C1 segment of cervical spinal cord (tissue), 14 donors: ENCODE measurements around the gene CNOT2.
"Not testable (repeated sequence)": the region's sequence is repeated elsewhere in the genome, so short reads cannot be mapped to it uniquely, and the experiment has no call there.

Source experiments
- DNase-seq, 14 donors: peaks; one replicate each; lab custom pipeline; 2025; lab: John Stamatoyannopoulos, UW

The CNOT2 gene

DNA sequence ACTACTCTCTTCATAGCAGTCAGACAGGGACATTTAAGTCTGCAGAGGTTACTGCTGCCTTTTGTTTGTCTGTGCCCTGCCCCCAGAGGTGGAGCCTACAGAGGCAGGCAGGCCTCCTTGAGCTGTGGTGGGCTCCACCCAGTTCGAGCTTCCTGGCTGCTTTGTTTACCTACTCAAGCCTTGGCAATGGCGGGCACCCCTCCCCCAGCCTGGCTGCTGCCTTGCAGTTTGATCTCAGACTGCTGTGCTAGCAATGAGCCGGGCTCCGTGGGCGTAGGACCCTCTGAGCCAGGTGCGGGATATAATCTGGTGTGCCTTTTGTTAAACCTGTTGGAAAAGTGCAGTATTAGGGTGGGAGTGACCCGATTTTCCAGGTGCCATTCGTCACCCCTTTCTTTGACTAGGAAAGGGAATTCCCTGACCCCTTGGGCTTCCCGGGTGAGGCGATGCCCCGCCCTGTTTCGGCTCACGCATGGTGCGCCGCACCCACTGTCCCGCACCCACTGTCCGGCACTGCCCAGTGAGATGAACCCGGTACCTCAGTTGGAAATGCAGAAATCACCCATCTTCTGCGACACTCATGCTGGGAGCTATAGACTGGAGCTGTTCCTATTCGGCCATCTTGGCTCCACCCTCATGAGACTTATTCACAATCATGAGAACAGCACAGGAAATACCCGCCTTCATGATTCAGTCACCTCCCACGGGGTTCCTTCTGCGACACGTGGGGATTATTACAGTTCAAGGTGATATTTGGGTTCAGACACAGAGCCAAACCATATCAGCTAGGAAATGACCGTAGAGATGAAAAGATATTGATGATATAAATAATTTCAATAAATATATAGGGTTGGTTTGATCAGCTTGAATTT lies 61.7 kb downstream of the CNOT2 start:
- DNase-seq, result not testable (repeated sequence)

DNA sequence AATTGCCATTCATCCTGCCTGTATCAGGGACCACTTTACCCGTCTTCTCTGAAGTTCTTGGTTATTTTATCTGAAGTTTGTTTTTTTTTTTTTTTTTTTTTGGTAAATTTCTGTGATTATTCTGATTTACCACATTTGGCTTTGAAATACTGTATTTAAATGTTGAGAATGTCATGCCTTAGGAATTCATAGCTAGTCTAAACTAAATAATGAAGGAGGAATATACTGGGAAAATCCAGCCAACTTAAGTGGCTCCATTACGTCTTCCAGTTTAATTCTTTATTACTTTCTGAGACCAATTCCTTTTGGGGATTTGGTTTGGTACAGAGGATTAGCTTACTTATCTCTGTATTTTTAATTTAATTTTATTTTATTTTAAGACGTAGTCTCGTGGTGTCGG lies 62.6 kb downstream of the CNOT2 start:
- no peak for DNase-seq

DNA sequence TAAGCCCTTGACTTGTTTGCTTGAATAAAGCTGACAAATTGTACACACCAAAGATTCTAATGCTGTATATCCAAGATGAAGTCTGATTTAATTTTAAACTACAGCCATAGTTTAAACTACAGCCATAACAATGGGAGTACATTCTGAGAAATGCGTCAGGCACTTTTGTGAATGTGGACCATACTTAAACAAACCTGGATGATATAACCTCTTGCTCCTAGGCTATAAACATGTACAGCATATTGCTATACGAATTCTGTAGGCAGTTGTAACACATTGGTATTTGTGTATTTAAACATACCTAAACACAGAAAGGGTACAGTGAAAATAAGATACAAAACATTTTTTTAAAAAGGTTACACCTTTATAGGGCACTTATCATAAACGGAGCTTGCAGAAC lies 63.4 kb downstream of the CNOT2 start:
- no peak for DNase-seq

DNA sequence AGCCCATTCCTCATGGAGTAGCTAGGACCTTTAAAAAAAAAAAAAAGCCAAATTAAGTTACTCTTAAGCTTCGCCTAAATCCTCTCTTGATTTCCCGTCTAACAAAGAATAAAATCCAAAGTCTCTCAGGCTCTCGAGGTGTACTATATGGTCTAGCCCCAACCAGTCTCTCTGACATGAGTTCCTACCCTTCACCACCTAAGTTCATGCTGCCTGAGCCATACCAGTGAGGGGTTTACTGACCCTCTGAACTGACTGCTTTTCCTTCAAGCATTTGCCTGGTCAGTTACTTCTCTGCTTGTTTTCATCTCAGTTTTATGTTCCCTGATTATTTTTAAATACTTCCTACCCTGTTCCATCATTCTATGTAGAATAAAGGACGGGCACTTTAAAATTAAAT lies 64.6 kb downstream of the CNOT2 start:
- DNase-seq, result no peak

DNA sequence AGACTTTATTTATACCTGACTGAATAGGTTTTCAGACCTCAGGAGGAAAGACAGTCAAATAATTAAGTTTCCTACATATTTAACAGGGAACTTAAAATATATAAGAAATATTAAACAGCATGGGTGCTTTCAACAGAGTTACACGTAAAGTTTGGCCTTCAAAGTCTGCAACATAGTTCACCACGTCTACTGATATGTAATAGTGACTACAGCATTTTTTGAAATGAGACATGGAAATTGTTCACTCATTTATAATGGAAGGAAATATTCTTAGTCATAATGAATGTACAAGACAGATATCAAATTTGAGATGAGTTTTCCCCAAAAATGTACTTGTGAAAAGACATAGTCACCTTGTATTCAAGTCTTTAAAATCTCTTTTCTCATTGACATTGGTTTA lies 66.1 kb downstream of the CNOT2 start:
- DNase-seq, result no peak

DNA sequence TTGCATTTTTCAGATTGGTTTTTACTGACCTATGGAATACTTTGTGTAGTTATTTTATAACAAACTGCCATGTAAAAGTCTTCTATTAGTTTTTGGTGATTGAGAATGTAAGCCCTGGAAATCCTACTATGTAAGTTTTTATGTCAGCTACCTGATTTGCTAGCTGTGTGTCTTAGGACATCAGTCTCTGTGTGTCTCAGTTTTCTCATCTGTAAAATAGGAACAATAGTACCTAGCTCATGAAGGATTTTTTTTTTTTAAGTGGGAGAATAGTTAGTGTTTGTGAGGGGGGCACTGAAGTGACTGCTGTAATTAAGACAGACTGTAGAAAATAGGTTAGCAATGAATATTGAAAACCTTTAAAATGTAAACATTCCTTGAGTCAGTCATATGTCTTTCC lies 70.9 kb downstream of the CNOT2 start:
- no peak for DNase-seq

DNA sequence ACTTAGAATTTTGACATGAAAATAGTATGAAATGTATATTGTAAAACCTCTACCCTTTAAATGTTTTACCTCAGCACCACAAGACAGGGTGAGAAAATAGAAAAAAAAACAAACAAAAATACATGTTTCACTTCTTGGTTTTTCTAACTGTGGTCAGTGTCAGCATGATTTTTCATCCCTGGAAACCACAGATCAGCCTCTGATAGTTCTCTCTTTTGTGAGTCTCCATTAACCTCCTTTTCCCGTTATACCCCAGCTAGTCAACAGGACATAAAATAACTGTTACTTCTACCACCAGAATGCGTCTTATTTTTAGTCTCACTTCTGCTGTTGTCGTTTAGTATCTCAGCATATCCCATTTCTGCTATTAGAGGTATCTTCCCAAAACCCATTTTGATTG lies 74.5 kb downstream of the CNOT2 start:
- no peak for DNase-seq

DNA sequence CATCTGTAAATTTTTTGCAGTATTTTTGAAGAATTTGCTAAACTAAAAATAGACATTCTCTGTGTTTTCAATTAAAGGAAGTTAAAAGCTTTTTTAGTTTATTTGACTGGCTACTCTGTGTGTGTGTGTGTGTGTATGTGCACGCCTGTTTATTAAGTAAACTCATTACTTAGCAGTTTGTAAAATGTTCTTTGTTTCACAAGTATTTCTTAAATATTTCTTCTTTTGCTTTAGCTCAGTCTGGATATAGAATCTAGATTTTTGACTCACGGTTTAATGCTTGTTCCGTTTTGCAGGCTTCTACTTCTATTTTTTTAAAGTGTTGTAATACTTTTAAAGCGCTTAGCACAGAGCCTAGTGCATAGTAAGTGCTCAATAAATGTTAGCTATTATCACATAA lies 76.4 kb downstream of the CNOT2 start:
- DNase-seq, result no peak

DNA sequence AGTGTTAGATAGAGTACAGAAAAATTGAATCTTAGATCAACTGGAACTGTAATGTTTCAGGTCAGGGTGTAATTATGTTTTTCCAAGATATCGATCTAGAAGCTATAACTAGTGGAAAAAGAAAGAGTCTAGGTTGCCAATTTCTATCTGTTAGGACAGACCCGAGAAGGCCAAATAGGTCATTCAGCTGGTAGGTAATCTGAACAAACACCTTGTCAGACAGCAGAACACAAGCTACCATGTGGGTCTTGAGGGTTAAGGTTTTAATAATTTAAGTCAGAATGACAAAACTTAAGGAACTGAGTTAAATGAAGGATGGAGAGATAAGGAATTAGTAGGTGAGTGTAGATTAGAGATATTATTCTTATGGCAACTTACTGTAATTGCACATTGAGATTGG lies 78.0 kb downstream of the CNOT2 start:
- DNase-seq, result no peak

DNA sequence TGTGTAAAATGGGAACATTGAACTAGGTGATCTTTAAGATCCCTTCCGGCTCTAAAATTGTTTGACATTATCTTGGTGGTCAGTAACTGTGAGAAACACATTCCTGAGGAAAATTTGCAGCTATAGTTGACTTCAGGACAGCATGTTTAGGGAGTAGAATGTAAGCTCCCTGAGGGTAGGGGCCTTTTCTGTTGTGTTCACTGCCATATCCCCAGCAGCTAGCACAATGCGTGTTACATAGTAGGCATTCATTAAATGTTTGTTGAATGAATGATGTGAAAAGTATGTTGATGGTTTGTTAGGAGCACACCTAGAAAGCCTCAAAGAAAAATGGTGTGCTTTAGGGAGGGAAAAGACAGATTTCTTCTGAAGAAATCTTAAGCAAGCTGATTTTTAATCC lies 84.3 kb downstream of the CNOT2 start:
- DNase-seq, result no peak

DNA sequence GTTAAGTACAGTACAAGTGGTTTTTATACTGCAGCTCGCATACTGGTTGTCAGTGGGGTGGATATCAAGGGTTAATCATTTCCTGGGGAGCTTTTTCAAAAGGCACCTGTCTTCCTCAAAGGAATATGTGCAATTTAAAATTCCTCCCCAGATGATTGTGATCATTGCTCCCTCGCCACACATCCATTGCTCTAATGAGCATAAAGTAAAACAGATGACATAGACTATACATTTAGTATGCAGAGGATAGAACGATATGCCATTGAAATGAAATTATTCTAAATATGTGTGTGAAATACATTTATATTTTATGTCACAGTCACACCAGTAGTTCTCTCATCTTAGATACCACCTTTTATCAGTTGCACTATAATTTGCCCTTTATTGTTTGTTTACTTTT lies 86.5 kb downstream of the CNOT2 start:
- DNase-seq, result no peak

DNA sequence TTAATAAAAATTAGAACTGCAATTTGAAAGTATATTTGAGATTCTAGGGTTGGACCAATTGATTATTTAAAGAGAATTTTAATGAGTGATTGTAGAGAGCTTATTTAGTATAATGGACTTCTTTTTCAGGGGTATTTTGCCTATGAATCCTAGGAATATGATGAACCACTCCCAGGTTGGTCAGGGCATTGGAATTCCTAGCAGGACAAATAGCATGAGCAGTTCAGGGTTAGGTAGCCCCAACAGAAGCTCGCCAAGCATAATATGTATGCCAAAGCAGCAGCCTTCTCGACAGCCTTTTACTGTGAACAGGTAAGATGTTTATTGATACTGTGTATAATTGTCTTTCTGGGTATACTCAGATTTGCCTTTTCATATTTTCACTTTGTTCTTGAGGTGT lies 86.9 kb downstream of the CNOT2 start:
- no peak for DNase-seq

DNA sequence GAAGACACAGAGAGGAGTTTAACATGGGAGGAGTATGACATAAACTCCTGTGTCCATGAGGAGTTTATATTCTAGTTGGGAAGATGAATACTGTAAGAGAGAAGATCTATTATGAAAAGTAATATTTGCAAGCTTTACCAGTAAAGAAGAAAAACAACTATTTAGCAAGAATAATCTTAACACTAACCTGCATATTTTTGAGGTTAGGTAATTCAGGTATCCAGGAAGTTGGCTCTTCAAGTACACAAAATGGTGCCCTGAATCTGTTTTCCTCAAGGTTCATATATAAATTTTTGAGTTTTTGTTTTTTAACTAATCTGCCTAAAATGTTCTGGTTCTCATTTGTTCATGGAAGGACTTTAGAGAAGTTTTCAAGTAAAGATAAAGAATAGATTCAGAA lies 89.0 kb downstream of the CNOT2 start:
- DNase-seq, result no peak

DNA sequence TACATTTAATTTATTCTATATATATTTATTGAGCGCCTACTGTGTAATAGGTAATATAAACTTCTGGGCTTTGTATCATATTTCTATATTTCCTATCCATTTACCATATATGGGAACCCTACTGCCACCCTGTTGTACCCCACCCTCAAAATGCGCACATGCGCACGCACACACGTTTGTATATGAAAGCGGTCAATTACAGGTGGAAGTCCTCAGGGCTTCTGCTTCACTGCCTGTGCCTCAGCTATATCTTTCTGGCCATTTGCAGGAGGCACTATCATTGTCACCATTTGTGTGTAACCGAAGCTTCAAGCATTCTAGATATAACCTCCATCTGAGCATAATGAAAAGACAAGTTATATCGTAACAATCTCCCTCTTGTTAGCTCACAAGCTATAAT lies 91.5 kb downstream of the CNOT2 start:
- DNase-seq, result no peak

DNA sequence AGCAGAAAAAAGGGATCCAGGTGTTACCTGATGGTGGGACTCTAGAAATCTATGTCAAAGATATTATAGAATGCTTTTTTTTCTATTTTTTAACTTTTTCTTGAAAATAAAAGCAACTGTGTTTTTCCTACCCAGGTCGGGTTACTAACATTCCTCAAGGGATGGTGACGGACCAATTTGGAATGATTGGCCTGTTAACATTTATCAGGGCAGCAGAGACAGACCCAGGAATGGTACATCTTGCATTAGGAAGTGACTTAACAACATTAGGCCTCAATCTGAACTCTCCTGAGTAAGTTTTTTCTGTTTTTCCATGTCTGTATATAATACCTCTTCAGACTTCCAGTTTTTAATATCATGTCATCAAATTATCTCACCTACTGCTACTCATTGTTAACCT lies 95.3 kb downstream of the CNOT2 start:
- DNase-seq, result no peak

DNA sequence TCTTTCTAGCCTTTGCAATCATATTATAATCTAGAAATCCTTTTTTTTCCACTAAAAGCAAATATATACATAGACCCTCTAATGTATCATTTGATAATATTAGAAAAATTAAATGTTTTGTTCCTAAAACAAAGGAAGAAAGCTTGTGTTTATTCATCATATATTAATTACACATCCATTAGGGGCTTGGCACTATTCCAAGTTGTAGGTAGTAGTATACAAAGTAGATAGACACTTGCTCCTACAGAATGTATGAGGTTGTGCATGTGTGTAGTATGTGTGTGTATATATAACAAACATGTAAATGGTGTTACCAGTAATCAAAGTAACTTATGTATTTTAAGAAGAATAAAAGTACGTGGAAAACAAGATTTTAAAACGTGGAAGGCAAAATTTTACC lies 107.8 kb downstream of the CNOT2 start:
- DNase-seq, result no peak

DNA sequence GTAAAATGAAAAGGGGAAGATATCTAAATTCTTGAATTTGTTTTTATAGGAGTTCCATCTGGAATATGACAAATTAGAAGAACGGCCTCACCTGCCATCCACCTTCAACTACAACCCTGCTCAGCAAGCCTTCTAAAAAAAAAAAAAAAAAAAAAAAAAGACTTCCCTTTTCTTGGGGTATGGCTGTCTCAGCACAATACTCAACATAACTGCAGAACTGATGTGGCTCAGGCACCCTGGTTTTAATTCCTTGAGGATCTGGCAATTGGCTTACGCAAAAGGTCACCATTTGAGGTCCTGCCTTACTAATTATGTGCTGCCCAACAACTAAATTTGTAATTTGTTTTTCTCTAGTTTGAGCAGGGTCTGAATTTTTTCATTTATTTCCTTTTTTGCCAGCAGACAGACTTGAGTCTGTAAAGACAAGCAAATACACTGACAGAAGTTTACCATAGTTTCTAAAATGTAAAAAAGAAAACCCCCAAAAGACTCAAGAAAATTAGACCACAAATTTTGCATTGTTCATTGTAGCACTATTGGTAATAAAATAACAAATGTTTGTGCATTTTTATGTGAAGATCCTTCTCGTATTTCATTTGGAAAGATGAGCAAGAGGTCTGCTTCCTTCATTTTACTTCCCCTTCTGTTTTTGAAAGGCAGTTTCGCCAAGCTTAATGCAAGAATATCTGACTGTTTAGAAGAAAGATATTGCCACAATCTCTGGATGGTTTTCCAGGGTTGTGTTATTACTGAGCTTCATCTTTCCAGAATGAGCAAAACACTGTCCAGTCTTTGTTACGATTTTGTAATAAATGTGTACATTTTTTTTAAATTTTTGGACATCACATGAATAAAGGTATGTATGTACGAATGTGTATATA lies 110.8 kb downstream of the CNOT2 start:
- no peak for DNase-seq

DNA sequence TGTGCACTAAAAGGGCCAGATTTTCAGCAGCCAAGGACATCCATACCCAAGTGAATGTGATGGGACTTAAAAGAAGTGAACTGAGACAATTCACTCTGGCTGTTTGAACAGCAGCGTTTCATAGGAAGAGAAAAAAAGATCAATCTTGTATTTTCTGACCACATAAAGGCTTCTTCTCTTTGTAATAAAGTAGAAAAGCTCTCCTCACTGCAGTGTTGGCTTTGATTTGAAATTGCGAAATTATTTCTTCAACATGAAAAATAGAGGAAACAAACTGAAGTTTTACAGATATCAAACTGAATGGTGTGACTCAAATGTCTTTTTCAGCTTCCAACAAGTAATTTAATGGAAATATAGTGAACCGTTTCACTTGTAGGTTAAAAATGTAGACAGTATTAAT lies 111.6 kb downstream of the CNOT2 start:
- no peak for DNase-seq

DNA sequence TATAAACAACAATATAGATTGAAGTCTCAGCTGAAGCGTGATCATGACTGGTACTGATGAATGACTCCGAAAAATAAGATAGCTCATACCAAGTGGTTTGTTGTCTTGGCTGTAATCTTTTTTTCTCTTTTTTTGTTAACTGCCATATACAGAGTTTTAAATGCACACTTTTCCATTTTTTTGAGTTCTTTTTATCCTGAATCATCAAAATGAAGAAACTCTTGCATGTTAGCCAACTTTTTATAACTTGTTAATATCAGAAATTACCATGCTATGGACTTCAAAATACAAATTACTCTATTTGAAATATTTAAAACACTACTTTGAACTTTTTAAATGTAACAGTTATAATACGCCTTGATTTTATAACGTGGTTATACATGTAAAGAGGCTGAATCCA lies 112.7 kb downstream of the CNOT2 start:
- no peak for DNase-seq

DNA sequence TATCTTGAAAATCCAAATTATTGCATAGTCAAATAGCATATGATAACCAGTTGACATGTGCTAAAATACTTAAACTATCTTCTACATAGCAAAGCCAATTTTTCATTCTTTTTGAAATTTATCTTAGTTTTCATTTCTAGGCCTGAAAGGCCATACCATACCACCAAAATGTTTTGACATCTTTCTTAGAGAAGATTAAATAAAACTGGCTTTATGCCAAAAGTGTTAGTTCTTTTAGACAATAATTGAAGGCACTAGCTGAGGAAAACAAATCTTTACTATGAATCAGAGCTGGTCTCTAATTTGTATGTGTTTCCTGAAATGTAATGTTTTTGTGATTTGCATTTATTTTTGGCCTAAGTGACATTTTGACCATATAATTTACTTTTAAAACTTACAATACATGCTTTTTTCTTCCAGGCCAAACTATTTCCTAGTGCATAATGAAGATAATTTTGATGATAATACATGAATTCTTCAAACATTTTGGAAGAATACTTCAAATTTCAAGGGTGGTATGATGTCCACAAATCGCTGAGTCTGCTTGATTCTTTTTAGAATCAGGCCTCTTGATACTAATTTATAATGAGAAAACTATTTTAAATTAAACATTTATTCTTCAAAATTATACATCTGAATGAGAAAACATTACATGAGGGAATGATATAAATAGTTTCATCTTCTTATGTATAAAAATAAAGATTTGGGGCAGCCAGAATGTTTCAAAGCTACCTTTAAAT lies 116.4 kb downstream of the CNOT2 start:
- DNase-seq, result no peak

DNA sequence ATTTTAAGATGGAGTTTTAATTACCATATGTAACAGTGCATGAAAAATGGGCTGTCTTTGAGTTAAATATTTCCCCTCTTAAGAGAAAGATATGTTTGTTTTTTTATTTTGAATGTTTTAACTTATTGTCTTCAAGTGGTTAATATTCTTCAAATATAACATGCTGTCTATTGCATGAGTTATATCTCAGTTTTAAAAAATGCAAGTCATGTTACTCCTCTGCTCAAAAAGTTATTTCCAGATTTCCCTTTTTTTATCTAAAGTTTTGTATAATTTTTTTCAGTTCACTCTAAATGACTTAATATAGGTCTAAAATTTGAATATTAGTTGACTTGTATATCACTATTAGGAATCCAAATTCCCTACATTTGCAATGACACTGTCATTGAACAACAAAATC lies 117.0 kb downstream of the CNOT2 start:
- no peak for DNase-seq

DNA sequence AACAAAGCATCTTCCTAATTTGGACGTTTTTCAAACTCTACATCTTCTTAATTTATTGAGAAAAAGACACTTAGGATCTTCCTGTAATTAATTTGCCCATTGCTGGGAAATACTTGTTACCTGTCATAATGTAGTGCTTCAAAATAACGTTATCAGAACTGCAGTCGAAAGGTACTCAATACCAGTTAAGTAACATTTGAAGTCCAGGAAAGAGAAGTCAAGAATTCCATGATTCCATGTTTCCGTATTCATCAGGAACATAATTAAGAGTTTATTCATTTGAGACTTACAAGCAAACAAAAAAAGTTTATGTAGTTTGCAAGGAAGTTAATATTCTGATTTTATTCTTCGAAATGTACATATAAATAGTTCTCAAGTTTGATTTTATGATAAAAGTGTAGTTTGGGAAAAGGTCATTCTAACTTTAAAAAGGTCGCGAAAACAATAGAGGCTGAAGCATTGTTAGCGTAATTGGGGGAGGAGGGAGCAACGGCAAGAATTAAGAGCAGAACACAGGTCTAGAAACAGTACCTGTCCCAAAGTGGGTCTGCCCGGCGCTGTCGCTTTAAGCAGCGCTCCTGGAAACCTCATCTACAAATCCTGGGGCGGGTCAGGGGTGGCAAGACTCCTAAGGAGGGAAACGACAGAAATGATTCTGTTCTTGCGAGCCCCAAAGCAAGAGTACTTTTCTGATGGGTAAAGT lies 121.6 kb downstream of the CNOT2 start:
- no peak for DNase-seq
